ENCODE measurements around the gene PTPRE.

PTPRE gene

GRCh38 chr10:127997271-127997670, 90.4 kb downstream of the PTPRE start:
- Histone ChIP-seq H3K4me1 (ENCODE audit: low read depth, poor library complexity, severe bottlenecking) (no peaks in the 10 kb centered on the region), H4K20me1 (ENCODE audit: insufficient read depth) (no peaks in the 10 kb centered on the region), H3K4me3 (IDR thresholded peaks at IDR 0.05; ENCODE audit: insufficient read depth, low read depth, low read length) (no peak overlapping the region), H3K4me2 (no peak overlapping the region), H3K79me2 (ENCODE audit: insufficient read depth, low read depth) (no peaks in the 10 kb centered on the region), H2AFZ (ENCODE audit: low read depth) (no peak overlapping the region), H3K36me3 (ENCODE audit: insufficient read depth) (no peaks in the 10 kb centered on the region), H3K27ac (no peak overlapping the region), H3K9ac (no peak overlapping the region), H3K27me3 (ENCODE audit: insufficient read depth, low read depth) (no peaks in the 10 kb centered on the region)
- no peak for TF ChIP-seq CTCF (conservative IDR thresholded peaks at IDR 0.05; ENCODE audit: low read depth, low read length)

- Histone ChIP-seq H3K4me1 (ENCODE audit: low read depth, poor library complexity, severe bottlenecking) (no peaks in the 10 kb centered on the region), H3K36me3 (ENCODE audit: insufficient read depth) (no peaks in the 10 kb centered on the region), H3K4me2 (no peak overlapping the region), H4K20me1 (ENCODE audit: insufficient read depth) (no peaks in the 10 kb centered on the region), H3K79me2 (ENCODE audit: insufficient read depth, low read depth) (no peaks in the 10 kb centered on the region), H3K27ac (no peak overlapping the region), H2AFZ (ENCODE audit: low read depth) (no peak overlapping the region), H3K27me3 (ENCODE audit: insufficient read depth, low read depth) (no peaks in the 10 kb centered on the region), H3K4me3 (IDR thresholded peaks at IDR 0.05; ENCODE audit: insufficient read depth, low read depth, low read length) (no peak overlapping the region), H3K9ac (no peak overlapping the region)
- TF ChIP-seq CTCF (conservative IDR thresholded peaks at IDR 0.05; ENCODE audit: low read depth, low read length), result no peak
These were observed 91.0 kb downstream of the PTPRE start for GRCh38 chr10:127997937-127998336.

- H3K4me2 ChIP-seq, result no peak overlapping the region
- no peak overlapping the region for H3K27ac ChIP-seq
- H3K4me1 ChIP-seq (ENCODE audit: low read depth, poor library complexity, severe bottlenecking), result no peaks in the 10 kb centered on the region
- H3K36me3 ChIP-seq (ENCODE audit: insufficient read depth), result no peaks in the 10 kb centered on the region
- H3K79me2 ChIP-seq (ENCODE audit: insufficient read depth, low read depth), result no peaks in the 10 kb centered on the region
- H3K9ac ChIP-seq, result no peak overlapping the region
- no peak overlapping the region for H3K4me3 ChIP-seq (IDR thresholded peaks at IDR 0.05; ENCODE audit: insufficient read depth, low read depth, low read length)
- H2AFZ ChIP-seq (ENCODE audit: low read depth), result no peak overlapping the region
- no peak for TF ChIP-seq CTCF (conservative IDR thresholded peaks at IDR 0.05; ENCODE audit: low read depth, low read length)
- no peaks in the 10 kb centered on the region for H3K27me3 ChIP-seq (ENCODE audit: insufficient read depth, low read depth)
- H4K20me1 ChIP-seq (ENCODE audit: insufficient read depth), result no peaks in the 10 kb centered on the region
These were observed 91.7 kb downstream of the PTPRE start for GRCh38 chr10:127998501-127999144.

- Histone ChIP-seq H3K4me2 (no peak overlapping the region), H3K79me2 (ENCODE audit: insufficient read depth, low read depth) (no peaks in the 10 kb centered on the region), H4K20me1 (ENCODE audit: insufficient read depth) (no peaks in the 10 kb centered on the region), H3K27me3 (ENCODE audit: insufficient read depth, low read depth) (no peaks in the 10 kb centered on the region), H3K36me3 (ENCODE audit: insufficient read depth) (no peaks in the 10 kb centered on the region), H3K9ac (no peak overlapping the region), H3K27ac (no peak overlapping the region), H2AFZ (ENCODE audit: low read depth) (no peak overlapping the region), H3K4me3 (IDR thresholded peaks at IDR 0.05; ENCODE audit: insufficient read depth, low read depth, low read length) (no peak overlapping the region), H3K4me1 (ENCODE audit: low read depth, poor library complexity, severe bottlenecking) (no peaks in the 10 kb centered on the region)
- TF ChIP-seq CTCF (conservative IDR thresholded peaks at IDR 0.05; ENCODE audit: low read depth, low read length), result no peak
These were observed 92.6 kb downstream of the PTPRE start for GRCh38 chr10:127999297-128000129.

All from KMS-11 (cell line).